ENCODE results near the gene TWIST2.

GRCh38 chr2:238873841-238874240 lies 26.0 kb downstream of the TWIST2 start:
- TF ChIP-seq CTCF (IDR thresholded peaks at IDR 0.05; ENCODE audit: insufficient read depth, low read length), result no peak
- TF ChIP-seq POLR2AphosphoS5 (IDR thresholded peaks at IDR 0.05; ENCODE audit: low read depth), result no peak
- TF ChIP-seq GABPA (IDR thresholded peaks at IDR 0.05; ENCODE audit: low read depth), result no peak
- TF ChIP-seq REST (IDR thresholded peaks at IDR 0.05; ENCODE audit: insufficient replicate concordance, low read depth), result no peak
- TF ChIP-seq SPI1 (IDR thresholded peaks at IDR 0.05; ENCODE audit: borderline replicate concordance, low read depth), result no peak

Data from HL-60 (cell line).